Uterus (tissue), 2 donors: ENCODE data around the gene DCAF8L2.

Experiments used
- CTCF ChIP-seq, 4 experiments: fragments of 200-600 bp in 2 of 4; fragments of 450-650 bp in 2 of 4; sonication (generic) in 2 of 4; IDR thresholded peaks; one replicate each; pipeline ENCODE4 v1.5.1; 2016 to 2019; ENCODE audit warnings: antibody characterized with exemption in 4 of 4, mild to moderate bottlenecking in 2 of 4, moderate library complexity in 1 of 4
- POLR2A ChIP-seq, 2 donors: fragments of 450-650 bp; IDR thresholded peaks; one replicate each; pipeline ENCODE4 v1.6.1; 2016; ENCODE audit warnings: antibody characterized with exemption in 2 of 2, mild to moderate bottlenecking in 1 of 2, moderate library complexity in 1 of 2

GRCh38 chrX:27728291-27728690 is 138.1 kb downstream of the DCAF8L2 start:
- TF ChIP-seq CTCF (IDR thresholded peaks at IDR 0.05), result no peak
- TF ChIP-seq POLR2A (IDR thresholded peaks at IDR 0.05), result no peak
